GM08714 (cell line): ENCODE results near the gene XXYLT1.

ENCODE experiments used
- H3K4me3 ChIP-seq: fragments of 200-500 bp; sonication (Bioruptor generic); 2 replicates; pipeline ENCODE4 v1.5.1; 2014; ENCODE audit warnings: mild to moderate bottlenecking, low read length, inconsistent platforms
- ZNF274 ChIP-seq: IDR thresholded peaks from 2 replicates; pipeline ENCODE4 v1.6.1; 2012; ENCODE audit warnings: mild to moderate bottlenecking, low read depth, low read length

Gene XXYLT1

GRCh38 chr3:195087328-195087727, 183.6 kb downstream of the XXYLT1 start:
- no peak for TF ChIP-seq ZNF274
- H3K4me3 ChIP-seq, result no peak overlapping the region

GRCh38 chr3:195086885-195087284, 184.1 kb downstream of the XXYLT1 start:
- no peak overlapping the region for H3K4me3 ChIP-seq

DNA sequence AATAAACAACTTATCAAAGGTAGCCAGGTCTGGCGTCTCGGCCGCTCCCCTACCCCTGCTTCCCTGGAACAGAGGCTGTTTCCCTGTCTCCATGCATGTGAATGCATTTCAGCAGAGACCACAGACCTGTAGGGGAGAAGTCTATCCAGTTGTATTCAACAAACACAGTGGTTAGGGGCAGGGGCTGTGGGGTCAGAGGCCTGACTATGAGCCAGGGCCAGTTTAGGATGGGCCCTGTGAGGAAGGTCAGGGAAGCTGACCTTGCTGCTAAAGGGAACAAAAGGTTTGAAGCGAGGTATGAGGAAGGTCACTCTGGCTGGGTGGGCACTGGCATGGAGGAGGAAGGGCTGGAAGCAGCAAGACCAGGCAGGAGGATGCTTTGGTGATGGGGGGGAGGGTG, 184.6 kb downstream of the XXYLT1 start:
- no peak for TF ChIP-seq ZNF274
- H3K4me3 ChIP-seq, result no peak overlapping the region

More at GRCh38 chr3:195086885-195087284, 184.1 kb downstream of the XXYLT1 start:
- TF ChIP-seq ZNF274, result no peak

- no peak for TF ChIP-seq ZNF274
Measured at GRCh38 chr3:195085356-195086130, 185.4 kb downstream of the XXYLT1 start.

DNA sequence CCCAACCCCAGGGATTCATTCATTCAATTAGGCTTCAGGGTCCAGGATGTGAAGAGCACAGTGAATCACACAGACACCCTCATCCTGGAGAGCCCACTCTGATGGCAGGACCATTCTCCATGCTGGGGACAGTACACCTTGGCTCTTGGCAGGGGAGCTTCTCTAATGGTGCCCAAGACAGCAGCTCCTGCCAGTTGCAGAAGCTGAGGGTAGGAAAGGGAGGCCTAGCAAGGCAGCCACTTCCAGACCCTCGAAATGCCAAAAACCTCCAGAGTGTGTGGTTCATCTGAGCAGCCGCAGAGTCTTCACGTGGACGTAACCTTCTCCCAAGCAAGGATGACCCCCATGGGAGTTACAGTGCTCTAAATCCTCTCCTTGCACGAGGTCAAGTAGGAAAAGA, 186.2 kb downstream of the XXYLT1 start:
- TF ChIP-seq ZNF274, result no peak
- no peak overlapping the region for H3K4me3 ChIP-seq

More at GRCh38 chr3:195085356-195086130, 185.4 kb downstream of the XXYLT1 start:
- no peak overlapping the region for H3K4me3 ChIP-seq

DNA sequence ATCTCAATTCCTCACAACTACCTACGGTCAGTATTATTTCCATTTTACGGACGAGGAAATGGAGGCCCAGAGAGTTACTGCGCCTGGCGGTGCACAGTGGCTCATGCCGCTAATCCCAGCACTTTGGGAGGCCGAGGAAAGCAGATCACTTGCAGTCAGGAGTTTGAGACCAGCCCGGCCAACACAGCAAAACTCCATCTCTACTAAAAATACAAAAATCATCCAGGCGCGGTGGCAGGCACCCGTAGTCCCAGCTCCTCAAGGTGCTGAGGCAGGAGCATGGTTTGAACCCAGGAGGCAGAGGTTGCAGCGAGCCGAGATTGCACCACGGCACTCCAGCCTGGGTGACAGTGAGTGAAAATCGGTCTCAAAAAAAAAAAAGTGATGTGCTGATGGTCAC, 187.3 kb downstream of the XXYLT1 start:
- TF ChIP-seq ZNF274, result no peak
- H3K4me3 ChIP-seq, result no peak overlapping the region

GRCh38 chr3:195082811-195083210, 188.1 kb downstream of the XXYLT1 start:
- H3K4me3 ChIP-seq, result no peak overlapping the region
- TF ChIP-seq ZNF274, result no peak

- H3K4me3 ChIP-seq, result no peak overlapping the region
- no peak for TF ChIP-seq ZNF274
Measured at GRCh38 chr3:195081242-195081963, 189.6 kb downstream of the XXYLT1 start.

GRCh38 chr3:195080571-195081151, 190.3 kb downstream of the XXYLT1 start:
- TF ChIP-seq ZNF274, result no peak
- H3K4me3 ChIP-seq, result no peak overlapping the region

DNA sequence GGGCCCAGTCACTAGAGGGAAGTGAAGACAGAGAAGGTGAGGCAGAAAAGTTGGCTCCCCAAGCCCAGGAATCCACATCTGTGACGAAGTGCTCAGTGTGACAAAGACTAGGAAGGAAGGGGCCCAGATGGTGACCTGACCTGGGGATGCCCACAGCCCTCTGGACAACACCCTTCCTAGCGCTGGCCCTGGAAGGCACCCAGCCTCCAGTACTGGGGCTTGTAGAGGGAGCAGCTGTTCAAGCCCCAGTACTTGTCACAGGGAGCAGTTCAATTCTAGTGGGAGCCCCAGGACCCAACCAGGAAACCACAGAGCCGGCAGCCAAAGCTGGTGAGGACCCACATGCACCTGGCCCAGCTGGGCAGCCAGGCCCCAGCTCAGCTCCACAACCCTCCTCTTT, 190.8 kb downstream of the XXYLT1 start:
- no peak for TF ChIP-seq ZNF274
- no peak overlapping the region for H3K4me3 ChIP-seq

GRCh38 chr3:195079636-195080035, 191.3 kb downstream of the XXYLT1 start:
- H3K4me3 ChIP-seq, result no peak overlapping the region

GRCh38 chr3:195078891-195079440, 192.0 kb downstream of the XXYLT1 start:
- H3K4me3 ChIP-seq, result no peak overlapping the region
- TF ChIP-seq ZNF274, result no peak

More at GRCh38 chr3:195079636-195080035, 191.3 kb downstream of the XXYLT1 start:
- TF ChIP-seq ZNF274, result no peak

- no peak overlapping the region for H3K4me3 ChIP-seq
- no peak for TF ChIP-seq ZNF274
Measured at GRCh38 chr3:195077611-195078540, 193.1 kb downstream of the XXYLT1 start.
